NCI-H1694 (cell line): ENCODE results near the gene LPAR5.
"Not testable (repeated sequence)": the region's sequence is repeated elsewhere in the genome, so short reads cannot be mapped to it uniquely, and the experiment has no call there.

Source experiments
- DNase-seq: peaks from one replicate; lab custom pipeline; 2025; lab: John Stamatoyannopoulos, UW

Gene LPAR5

DNA sequence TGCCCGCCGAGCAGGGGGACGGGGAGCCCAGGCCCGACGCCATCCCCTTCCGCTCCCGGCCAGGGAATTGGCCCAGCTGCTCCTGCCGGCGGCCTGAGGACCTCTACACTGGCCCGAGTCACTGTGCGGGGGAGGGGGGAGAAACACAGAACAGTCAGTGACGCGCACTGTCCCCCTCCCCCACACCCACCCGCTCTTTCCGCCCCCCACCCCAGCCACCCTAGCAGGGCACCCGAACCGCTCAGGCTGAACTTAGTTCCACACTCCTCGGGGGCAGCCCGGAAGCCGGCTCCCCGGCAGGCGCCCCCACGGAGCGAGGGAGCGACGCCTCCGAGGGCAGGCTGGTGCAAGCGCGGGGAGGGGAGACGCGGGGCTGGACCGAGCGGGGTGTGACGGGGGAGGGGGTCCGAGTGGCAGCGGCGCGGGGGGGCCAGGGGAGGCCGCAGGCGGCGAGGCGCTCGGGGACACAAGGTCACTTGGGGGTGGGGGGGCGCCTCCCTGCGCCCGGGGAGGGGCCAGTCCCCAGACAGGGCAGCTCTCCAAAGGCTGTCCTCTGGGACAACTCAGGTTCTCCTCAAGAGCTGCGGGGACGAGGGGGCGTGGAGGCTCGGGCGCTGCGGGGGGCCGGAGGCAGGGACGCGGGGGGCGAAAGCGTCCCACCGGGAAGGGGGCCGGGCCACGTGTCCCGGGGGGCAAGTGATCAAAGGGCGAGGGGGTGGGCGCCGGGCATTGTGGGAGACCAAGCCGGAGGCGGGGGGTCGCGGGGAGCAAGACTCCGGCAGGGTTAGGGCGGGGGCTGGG is 29.2 kb downstream of the LPAR5 start:
- no peak for DNase-seq

DNA sequence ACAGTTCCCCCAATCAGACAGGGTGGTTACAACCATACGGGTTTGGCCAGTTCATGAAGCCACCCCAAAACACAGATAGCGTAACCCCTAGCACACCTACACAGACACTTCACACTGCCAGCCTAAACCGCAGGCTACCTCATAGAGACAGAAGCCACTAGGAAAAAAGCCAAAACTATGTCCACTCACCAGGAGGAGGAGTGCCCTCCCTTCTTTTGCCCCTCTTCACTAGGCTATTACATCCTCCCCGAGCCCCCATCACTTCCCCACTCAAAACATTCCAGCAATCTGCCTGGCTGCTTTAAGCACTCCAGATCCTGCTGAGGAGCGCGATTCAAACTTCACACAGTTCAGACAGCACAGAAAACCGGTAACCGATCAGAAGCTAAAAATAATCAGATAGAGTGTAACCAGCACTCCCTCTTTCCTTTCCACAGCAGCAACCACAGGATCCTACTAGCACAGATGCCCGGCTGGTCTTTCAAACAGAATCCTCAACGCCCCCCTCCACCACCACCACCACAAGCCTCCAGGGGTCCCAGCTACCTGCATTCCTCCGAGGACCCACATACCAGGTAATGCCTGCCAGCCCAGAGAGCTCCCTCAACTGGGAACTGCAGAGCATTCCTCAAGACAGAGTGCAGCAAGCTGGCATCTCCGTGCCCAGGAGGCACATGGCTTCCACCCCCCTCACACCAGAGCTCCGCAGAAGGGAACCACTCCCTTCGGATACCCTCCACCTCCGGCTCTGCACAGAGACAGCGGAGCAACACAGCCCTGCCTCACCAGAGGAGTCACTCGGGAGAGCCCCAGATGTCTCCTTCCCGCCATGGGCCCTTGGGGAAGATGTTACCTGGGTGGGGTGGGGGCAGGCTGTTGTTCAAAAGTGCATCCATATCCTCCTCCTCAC is 30.1 kb downstream of the LPAR5 start:
- no peak for DNase-seq

DNA sequence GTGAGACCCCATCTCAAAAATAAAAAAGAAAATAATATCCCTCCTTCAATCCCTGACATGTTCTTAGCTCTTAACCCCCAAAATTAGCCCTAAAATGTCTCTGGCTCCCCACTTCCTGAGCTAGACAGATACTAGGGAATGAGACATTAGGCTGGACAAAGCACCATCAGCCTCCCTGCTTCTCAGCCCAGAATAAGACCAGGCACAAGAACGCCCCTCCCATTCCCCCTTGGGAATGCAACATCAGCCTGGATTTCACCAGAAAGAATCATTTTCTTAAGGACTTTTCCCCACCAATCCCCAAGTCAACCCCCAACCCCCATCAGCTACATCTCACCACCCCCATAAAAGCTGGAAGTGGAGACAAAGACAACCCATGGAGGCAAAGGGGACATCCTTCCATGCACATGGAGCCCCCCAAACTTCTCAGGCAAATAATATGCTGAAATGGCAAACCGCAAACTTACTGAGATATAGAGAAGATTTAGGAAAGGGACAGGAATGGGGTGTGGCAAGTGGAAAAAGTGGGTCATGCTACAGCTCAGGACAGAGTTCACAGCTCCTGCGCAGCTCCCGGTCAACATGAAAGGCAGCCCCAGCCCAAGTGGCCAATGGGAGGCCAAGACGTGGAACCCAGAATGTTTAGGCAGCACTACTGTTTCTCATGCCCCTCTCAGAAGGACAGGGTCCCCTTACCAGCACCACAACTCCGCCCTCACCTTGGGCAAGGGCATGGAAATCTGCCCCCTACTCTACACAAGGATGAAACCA is 31.3 kb downstream of the LPAR5 start:
- DNase-seq: no peak

DNA sequence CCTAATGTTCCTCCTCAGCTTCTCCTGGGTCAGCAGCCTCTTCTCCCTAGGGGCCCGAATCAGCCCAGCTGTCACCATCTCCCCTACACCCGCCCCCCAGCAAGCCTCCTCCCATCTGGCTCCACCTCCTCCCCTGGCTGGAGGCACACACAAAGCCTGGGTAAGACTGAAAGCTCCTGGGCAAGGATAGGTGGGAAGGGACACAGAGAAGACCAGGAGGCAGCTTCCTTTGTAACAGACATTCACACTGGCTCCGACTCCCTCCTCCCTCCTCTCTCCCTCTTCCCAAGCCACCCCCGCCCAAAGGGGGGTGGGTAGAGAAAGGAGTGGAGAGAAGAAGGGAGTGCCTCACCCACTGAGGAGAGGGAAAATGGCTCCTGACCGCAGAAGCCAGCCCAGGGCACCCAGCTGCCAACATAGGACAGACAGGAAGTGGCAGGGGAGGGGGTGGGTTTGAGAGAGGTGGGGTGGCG is 32.6 kb downstream of the LPAR5 start:
- peak; percentile 86 for DNase-seq

DNA sequence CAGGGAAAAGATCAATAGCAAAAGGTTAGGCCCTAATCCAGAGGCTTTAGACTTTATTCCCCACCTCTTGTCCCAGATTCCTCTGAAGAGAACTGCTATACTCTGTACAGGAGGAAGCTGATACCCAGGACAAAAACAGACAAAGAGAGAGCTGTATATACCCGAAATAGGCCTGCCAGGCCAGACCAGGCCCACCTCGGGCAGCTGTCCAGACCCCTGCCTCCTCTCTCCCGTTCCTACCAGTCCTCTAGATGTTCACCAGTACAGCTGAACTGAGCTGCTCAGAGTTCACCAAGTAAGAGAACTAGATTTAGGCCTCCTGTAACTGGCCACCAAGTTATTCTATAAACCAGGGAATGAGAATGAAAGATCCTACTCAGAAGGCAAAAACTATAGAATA is 33.2 kb downstream of the LPAR5 start:
- no peak for DNase-seq

DNA sequence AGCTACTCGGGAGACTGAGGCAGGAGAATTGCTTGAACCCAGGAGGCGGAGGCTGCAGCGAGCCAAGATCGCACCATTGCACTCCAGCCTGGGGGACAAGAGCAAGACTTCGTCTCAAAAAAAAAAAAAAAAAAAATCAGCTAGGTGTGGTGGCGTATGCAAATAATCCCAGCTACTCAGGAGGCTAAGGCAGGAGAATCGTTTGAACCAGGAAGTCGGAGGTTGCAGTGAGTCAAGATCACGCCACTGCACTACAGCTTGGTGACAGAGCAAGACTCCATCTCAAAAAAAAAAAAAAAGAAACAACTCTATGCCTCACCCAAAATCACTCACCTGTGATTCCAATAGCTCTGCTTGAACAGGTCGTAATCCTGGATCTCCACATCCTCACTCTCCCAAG is 40.1 kb downstream of the LPAR5 start:
- not testable (repeated sequence) for DNase-seq

DNA sequence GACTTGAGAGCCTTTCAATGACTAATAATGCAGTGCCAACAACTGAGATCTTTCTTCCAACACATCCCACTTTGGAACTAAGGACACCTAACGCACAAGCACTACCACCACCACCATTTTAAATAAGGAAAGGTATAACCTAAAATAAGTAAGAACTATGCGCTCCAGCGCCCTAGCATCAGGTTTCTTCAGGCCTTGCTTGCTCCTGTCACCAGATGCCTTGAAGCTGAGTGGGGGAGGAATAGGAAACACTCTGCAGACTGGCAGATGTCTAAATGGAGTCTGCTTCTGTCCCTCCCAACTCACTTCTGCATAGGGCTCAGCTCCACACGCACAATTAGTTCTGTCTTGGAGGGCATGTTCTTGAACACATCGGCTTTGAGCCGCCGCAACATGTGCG is 43.7 kb downstream of the LPAR5 start:
- DNase-seq: no peak

DNA sequence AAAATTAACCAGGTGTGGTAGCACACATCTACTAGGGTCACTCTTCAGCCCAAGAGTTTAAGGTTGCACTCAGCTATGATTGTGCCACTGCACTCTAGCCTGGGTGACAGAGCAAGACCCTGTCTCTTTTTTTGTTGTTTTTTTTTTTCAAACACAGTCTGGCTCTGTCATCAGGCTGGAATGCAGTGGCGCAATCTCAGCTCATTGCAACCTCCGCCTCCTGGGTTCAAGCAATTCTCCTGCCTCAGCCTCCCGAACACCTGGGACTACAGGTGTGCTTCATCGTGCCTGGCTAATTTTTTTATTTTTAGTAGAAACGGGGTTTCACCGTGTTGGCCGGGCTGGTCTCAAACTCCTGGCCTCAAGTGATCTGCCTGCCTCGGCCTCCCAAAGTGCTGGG is 49.2 kb downstream of the LPAR5 start:
- not testable (repeated sequence) for DNase-seq

DNA sequence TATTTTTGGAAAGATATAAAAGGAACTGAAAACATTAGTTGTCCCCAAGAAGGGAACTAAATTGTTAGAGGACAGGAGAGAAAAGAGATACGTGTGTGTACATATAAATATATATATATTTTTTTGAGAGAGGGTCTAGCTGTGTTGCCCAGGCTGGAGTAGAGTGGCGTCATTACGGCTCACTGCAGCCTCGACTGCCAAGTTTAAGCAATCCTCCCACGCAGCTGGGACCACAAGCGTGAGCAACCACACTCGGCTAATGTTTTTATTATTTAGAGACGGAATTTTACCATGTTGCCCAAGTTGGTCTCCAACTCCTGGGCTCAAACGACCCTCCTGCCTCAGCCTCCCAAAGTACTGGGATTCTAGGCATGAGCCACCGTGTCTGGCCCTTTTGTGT is 51.5 kb downstream of the LPAR5 start:
- no peak for DNase-seq

DNA sequence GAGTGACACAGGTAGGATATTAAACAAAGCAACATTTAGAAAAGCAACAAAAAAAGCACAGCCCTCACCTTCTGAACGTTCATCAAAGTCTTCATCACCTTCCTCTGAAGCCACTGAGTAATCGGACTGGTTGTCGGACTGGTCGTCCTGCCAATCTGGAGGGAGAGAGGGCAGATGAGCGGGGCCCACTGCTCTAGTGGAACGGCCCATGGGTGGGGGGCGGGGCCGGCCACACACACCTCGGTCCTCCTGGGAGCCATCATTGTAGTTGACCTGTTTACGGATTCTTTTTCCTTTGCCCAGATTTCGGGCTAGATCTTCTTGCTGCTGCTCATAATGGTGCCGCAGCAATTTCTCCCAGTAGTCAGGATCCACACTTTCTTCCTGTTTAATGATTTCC is 52.8 kb downstream of the LPAR5 start:
- no peak for DNase-seq

DNA sequence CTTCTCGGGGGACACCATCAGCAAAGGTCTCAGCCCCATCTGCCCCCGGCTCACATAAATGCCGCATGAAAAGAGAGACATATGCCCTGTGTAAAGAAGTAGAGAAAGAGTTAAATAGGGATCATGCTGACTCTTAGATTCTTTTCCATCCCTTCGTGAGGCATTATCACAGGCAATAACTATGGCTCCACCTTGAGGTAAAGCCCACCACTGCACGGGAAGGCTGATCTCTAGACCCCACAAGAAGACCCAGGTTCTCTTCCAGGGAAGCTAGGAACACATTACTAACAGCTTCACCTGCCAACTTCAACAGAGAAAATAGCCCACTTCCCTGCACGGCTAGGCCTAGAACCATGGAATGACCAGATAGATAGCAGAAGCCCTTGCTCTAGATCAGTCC is 53.6 kb downstream of the LPAR5 start:
- peak; percentile 19 for DNase-seq

DNA sequence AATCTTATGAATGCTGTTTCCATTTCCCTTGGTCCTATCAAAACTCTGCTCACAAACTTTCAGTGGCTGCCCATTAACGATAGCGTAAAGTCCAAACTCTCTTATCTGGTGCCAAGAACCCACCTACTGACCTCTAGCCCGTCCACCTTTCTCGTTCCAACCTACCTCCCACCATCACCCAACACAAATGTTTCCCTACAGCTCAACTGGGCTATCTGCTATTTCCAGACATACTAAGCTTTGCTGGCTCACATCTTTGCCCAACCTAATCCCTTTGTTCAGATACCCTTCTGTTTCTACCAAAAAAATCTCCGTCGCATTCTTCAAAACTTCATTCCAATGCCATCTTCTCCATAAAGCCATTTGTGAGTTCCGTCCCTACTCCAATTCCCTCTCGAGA is 60.1 kb downstream of the LPAR5 start:
- no peak for DNase-seq

DNA sequence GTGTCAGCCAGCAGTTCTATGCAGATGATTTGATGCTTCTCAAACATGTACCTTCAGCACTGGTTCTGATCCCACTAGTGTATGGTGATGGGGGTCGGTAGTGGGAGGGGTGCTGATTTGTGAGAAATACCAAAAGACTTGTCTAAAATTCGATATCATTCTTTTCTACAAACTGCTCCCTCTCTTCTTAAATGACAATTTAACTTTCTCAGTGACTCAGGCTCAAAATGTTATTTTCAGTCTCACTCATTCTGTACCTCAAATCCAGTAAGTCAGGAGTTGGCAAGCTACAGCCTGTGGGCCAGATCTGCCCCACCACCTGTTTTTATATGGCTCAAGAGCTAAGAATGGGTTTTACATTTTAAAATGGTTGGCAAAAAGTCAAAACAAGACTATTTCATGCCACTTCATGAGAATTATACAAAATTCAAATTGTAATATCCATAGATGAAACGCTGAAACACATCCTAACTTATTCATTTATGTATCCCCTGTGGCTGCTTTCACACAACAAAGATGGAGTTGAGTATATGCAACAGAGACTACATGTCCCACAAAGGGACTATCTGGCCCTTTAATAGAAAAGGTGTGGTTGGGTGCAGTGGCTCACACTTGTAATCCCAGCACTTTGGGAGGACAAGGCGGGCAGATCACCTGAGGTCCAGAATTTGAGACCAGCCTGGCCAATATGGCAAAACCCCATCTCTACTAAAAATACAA is 61.0 kb downstream of the LPAR5 start:
- no peak for DNase-seq

DNA sequence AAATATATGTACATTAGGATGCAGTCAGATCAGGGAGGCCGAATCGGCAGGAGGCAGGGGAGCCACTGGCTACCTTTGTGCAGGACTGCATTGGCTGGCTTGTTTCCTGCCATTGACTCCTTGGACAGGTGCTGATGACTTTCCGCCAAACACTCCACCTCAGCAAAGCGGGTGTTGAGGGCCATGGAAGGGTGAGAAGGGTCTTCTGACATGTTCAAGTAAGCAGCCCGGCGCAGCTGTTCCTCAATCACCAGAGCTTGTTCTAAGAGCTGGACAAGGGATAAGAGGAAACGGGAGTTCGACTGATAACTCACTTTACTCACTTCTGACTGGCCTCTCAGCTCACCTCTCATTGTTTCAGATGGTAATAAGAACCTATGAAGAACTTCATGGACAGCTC is 62.8 kb downstream of the LPAR5 start:
- DNase-seq: no peak

DNA sequence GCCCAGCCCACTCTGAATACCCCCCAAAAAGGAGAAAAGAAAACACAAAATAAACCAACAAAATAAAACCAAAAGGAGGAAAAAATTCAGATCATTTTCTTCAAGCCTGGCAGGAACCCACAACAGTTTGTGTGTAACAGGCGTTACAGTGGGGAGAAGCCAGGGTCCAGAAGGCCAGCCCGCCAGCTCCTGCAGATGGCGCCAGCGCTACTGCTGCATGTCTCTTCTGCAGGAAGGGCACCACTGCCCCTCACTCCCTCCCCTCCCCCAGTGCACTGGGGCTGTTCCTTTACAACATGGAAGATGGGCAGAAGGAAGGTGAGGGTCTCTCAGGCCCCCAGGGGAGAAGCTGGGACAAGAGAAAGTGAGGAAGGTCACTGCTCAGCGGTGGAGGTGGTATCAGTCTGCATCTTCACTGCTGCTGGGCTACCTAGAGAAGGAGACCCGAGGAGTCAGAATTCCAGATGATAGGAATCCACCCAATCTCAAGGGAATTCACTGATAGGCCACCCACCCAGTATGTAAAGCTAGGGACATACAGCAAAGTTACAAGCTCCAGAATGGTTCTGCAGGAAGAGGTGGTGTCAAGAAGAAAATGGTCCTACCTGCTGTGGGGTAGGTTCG is 65.4 kb downstream of the LPAR5 start:
- peak; percentile 39 for DNase-seq

DNA sequence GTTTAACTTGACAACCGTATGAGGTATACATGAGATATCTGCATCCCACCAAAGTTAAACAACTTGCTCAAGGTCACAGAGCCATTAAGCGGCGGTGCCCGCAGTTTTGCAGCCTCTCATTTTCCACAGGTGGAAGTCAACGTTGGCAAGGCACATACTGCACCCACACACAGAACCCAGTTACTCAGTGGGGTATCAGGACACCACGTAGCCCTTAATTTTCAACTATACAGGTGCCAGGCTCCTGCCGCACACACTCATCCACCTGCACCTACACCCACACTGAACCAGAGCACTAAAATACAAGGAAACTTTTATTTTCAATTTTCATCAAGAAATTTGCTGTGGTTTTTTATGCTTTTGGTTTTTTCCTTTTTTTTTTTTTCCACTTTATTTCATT is 66.0 kb downstream of the LPAR5 start:
- no peak for DNase-seq

DNA sequence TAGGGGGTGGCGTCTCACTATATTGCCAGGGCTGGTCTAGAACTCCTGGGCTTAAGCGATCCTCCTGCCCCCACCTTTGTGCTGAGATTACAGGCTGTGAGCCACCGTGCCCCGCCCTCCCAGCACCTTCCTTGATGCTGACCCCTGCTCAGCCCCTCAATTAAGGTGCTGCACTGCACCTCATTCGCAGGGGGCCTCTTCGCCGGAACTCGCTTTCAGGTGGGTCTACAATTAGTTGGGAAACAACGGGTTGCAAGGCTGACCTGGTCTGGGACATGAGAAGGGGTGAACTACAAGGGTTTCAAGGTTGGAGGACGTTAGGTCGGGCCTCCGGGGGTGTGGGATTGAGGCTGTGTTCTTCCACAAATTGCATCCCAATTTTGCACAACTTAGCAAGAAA is 66.4 kb downstream of the LPAR5 start:
- DNase-seq: no peak
